Measurements from ENCODE around the gene LGR6. TPM values are rescaled to one million over a fixed set of nuclear protein-coding genes. Genes with fewer than 3 reads are reported as not detected.
A peak's percentile ranks its signal among the peaks of the same experiment; 100 is the strongest.

LGR6 gene
- total RNA-seq, 1 experiment from 2014 or later, result not detected

DNA sequence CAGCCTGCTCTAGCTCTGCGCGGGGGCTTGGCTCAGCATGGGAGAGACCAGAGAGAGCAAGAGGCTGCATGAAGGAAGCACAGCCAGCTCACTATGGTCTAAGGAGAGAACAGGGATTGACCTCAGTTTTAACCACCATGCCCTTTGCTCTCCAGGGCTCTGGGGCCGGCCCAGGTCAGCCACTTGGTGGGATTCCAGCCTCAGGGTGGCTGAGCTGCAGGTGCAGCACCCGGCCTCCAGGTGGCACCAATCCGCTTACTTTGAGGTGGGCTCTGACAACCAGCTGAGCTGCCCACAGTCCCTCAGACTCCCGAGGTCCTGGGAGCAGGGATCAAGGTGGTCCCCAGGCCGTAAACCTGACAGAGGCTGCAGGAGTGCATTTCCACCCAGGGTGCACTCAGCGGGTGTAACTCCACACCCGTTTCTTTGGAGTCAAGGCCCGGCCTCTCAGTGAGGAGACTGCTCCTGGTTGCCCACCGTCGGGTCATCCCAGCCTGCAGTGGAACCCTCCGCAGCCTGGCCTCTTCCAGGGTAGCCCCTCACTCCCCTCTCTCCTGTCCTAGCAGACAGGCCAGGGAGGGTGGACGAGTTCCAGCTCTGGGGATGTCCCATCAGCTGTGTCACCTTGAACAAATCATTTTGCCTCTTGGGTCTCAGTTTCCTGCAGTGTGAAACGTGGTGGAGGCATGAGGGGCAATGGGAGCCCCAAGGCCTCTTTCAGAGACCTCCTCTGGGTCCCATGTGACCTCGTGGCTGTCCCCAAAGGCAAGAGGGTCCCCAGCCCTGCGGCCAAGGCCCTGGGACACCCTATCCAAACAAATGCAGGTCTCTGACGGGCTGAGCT lies 607 bp upstream of the LGR6 start:
- DNase-seq (ENCODE audit: low spot score), result peak; percentile 43
- in situ Hi-C loops (cut with HindIII; ENCODE audit: low sequenced_read_pairs), result no loop called here

DNA sequence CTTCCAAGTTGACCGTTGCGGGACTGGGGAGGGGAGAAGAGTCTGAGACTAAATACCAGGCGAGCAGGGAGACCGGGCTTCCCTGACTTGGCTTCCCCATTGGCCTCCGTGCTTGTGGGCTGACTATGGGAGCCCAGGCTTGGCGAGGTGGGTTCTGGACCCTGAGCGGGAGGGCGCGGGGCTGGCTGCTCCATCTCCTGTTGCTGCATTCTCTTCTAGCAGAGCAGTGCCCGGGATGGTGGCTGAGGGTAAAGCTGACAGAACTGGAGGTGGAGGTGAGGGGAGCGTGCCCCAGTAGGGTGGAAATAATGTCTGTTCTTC lies 689 bp downstream of the LGR6 start:
- in situ Hi-C loops (cut with HindIII; ENCODE audit: low sequenced_read_pairs), result no loop called here
- no peak for DNase-seq (ENCODE audit: low spot score)

DNA sequence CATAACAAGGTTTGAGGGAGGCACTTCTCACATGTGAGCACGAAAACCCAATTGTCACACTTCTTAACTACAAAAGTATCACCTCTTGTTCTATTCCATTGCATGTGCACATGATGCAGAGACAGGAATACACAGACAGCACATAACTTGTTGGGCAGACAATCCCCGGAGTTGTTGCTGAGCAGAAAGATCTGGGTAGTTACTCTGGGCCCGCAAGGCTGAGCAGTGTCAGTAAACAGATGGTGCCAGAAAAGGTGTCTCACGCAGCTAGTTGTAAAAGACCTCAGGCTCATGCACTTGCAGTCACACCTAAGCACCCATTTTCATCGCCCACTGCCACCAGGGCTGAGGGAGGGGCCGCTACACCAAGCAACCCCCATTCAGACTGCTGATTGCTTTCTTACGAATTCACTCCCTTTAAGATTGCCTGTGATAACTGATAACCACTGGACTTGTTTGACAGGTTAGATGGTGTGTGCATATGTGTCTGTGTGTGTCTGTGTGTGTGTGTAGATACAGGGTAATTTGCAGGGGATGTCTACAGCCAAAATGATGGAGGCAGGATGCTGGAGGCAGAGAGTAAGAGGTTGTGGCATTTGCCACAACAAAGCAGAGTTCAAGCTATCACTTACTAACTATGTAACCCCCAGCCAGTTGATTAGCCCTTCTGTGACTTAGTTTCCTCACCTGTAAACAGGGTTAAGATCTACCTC lies 4.2 kb downstream of the LGR6 start:
- in situ Hi-C loops (cut with HindIII; ENCODE audit: low sequenced_read_pairs), result no loop called here
- no peak for DNase-seq (ENCODE audit: low spot score)

DNA sequence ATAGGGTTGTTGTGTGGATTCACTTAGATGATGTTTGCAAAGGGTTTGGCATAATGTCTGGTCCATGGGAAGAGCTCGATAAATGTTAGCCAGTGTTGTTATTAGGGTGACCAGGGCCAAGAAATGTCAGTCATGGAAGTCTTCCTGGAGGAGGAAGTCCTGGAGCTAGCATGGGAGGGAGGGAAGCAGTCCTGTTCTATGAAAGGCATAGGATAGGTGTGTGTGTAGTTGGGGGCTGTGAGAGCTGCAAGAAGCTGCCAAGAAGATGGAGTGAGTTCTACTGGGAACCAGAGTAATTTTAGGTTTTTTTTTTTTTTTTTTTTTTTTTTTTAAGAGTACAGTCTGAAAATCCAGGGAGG lies 4.7 kb downstream of the LGR6 start:
- in situ Hi-C loops (cut with HindIII; ENCODE audit: low sequenced_read_pairs), result no loop called here
- no peak for DNase-seq (ENCODE audit: low spot score)

DNA sequence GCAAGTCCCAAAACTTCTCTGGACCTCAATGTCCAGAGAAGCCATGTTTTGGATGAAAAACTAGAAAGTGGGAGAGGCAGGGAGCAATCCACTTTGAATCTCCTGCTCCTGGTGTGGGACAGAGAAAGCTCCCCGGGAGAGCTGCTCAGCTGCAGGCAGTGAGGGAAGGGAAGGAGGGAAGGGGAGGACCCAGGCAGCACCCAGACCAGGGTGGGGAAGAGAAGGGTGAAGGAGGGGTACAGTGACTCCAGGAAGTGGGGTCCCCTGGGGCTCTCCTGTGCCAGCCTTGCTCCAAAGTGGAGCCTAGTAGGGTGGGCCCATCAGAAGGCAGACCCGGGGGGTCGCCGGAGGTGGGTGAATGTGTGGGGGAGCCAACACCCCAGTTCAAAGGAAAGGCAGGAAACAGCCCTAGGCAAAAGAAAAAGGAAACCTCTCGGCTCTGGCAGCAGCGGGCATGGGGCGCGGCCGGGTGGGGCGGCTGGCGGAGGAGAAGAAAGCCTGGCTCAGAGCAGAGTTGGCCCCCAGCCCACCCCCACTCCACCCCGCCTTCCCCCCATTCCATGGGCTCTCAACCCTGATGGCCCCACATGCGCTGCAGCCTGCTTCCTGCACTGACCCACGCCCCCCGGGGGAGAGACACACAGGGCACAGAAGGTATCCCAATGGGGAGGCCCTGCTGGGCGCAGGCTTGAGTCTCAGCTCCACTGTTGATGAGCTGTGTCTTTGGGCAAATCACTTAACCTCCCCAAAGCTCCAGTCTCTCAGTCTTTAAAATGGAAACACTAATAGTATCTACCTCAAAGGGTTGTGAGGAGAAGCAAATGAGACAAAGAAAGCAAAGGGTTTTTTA lies 5.7 kb downstream of the LGR6 start:
- no peak for DNase-seq (ENCODE audit: low spot score)
- in situ Hi-C loops (cut with HindIII; ENCODE audit: low sequenced_read_pairs), result no loop called here

DNA sequence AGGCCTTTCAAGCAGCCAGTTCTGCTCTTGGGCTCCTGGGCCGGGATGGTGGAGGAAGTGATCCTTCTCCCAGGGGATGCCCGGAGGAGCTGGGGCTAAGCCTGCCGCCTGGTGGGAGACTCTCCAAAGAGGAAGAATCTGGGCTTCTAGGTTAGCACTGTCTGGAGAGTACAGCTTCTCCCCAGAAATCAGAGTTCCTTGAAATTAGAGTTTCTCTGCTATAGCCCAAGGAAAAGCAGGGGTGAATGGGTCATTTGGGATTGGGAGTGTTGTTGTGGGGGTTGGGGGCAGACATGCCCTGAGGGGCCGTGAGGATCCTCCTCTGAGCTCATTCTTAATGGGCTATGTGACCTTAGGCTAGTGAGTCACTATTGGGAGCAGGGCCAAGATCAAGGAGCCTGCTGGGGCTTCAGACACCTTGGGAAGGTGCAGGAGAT lies 6.5 kb downstream of the LGR6 start:
- DNase-seq (ENCODE audit: low spot score), result peak; percentile 16

DNA sequence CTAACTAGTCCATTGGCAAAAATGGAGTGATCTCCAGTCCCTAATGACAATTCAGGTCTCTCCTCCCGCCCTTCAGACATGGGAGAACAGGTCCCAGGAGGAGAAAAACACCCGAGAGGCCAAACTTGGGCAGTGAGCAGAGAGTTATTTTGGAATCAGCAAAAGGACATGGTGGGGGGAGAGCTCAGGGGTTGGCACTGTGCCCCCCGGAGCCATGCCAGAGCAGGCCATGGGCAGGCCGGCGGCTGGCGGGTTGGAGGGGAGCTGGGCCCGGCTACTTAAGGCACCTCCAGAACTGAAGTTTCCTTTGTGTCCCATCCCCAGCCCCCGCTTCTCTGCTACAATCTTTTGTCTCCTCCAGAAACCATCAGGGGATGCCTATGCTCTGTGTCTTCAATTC lies 7.1 kb downstream of the LGR6 start:
- in situ Hi-C loops (cut with HindIII; ENCODE audit: low sequenced_read_pairs), result no loop called here
- peak; percentile 46 for DNase-seq (ENCODE audit: low spot score)

More for the DNA sequence above, 6.5 kb downstream of the LGR6 start:
- in situ Hi-C loops (cut with HindIII; ENCODE audit: low sequenced_read_pairs), result no loop called here

DNA sequence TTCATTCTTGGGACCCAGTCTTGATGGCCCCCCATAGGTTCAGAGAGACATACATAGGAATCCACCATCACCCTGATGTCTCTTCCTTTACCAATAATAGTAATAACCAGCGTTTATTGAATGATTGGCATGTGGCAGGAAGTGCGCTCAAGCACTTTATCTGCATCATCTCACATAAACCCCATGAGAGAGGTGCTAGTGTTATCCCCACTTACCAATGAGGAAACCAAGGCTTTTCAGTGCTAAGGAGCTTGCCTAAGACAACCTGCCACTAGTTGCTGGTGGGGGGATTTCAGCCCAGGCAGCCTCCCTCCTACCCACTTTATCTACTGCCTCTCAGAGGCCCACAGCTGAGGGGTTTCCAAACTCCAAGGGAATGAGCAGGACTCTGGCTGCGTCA lies 7.7 kb downstream of the LGR6 start:
- in situ Hi-C loops (cut with HindIII; ENCODE audit: low sequenced_read_pairs), result no loop called here
- no peak for DNase-seq (ENCODE audit: low spot score)

DNA sequence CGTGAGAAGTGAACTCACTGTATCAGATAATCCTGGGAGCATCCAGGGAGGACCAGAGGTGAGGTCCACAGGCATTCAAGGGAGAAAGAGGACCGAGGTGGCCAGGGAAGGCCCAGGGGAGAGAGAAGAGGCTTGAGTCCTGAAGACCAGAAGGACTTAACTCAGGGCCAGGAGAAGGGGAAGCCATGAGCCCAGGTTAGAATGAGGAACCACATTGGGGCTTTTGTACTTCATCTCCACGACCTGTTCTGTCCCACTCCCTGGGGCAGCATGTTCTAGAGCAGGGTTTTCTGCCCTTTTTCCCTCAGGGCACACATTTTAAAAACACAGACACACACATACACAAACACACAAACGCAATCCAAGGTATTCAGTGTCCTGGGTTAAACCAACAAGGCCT lies 8.4 kb downstream of the LGR6 start:
- in situ Hi-C loops (cut with HindIII; ENCODE audit: low sequenced_read_pairs), result no loop called here
- no peak for DNase-seq (ENCODE audit: low spot score)

DNA sequence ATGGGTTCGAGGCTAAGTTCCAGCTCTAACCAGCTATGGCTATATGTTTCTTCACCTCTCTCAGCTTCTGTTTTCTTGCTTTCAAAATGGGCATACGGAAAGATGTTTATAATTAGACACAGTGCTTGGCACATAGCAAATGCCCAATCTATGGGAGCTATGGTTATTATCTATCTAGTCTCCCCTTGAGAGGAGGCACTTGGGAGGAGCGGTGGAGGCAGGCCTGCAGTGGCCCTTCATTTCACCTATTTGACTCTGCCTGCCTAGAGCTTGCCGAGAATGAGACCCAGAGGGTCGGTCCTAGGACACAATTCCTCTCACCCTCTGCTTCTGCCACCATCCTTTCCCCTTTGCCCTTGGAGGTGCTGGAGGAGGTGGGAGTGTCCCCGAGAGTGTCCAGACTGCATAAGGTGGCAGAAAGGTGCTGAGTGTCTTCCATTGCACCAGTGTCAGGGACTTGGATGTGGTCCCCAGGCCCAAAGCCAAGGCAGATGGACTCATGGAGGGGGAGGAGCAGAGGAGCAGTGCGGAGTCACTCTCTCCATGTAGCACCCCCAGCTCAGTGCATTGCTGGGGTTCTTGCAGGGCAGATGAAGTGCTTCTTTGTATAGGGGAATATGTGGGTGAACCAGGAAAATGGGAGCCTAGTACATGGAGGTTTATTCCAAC lies 9.0 kb downstream of the LGR6 start:
- DNase-seq (ENCODE audit: low spot score), result peak; percentile 91
- in situ Hi-C loops (cut with HindIII; ENCODE audit: low sequenced_read_pairs), result no loop called here

DNA sequence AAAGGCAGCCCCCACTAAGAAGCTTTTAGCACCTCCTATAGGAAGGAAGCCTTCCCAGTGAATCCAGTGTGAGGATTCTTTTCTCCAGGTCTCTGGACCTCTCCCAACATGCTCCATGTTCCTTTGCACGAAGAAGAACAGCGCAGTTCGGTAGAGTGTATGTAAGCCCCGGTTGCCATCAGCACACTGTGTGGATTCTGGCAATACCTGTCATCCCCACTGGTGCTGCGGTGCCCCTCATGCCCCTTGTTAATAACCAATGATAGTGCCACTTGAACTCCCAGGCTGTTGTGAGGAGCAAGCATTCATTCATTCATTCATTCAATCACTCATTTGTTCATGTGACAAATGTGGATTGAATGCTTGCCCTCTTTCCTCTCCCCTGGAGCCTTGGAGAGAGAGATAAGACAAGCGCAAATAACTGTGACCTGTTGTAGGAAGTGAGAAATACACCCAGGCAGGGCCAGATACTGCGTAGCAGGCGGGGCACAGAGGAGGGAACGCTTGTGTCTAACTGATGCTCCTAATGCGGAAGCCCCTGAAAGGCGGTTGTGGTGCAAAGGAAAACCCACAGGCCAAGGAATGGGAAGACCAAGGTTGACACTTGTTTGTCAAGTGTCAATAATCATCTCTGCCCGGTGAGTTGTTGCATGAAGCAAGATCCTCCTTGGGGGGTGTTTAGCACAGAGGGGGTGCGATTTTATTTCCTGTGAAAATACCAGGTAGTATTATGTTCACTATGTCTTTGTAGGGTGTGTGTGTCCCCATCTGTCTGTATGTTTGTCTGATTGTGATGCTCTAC lies 9.8 kb downstream of the LGR6 start:
- in situ Hi-C loops (cut with HindIII; ENCODE audit: low sequenced_read_pairs), result no loop called here
- DNase-seq (ENCODE audit: low spot score), result no peak

DNA sequence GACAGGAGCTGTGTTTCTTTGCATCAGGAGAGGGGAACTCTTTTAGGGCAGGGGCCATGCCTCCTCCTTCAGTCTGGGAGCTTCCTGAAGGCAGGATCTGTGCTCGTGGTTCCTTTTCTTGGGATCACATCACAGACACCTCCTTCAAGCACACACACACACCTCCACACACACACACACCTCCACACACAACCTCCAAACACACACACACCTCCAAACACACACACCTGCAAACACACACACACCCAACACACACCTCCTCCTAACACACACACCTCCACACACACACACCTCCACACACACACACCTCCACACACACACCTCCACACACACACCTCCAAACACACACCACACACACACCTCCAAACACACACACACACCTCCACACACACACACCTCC lies 10.5 kb downstream of the LGR6 start:
- in situ Hi-C loops (cut with HindIII; ENCODE audit: low sequenced_read_pairs), result no loop called here
- no peak for DNase-seq (ENCODE audit: low spot score)

DNA sequence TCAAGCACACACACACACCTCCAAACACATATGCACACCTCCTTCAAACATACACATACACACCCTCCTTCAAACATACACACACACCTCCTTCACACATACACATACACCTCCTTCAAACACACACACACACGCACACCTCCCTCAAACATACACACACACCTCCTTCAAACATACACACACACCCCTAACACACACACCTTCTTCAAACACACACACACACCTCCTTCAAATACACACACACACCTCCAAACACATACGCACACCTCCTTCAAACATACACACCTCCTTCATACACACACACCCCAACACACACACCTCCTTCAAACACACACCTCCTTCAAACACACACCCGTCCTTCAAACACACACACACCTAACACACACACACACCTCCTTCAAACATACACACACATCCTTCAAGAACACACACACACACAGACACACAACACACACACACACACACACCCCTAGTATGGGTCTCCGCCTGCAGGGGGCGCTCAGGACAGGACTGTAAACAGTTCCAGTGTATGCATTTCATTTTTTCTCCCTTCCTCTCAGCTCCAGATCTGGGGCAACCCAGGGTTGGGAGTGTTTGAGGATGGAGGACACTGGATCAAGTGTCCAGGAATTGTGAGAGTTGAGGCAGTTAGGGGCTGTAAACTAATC lies 12.1 kb downstream of the LGR6 start:
- DNase-seq (ENCODE audit: low spot score), result no peak
- in situ Hi-C loops (cut with HindIII; ENCODE audit: low sequenced_read_pairs), result no loop called here

DNA sequence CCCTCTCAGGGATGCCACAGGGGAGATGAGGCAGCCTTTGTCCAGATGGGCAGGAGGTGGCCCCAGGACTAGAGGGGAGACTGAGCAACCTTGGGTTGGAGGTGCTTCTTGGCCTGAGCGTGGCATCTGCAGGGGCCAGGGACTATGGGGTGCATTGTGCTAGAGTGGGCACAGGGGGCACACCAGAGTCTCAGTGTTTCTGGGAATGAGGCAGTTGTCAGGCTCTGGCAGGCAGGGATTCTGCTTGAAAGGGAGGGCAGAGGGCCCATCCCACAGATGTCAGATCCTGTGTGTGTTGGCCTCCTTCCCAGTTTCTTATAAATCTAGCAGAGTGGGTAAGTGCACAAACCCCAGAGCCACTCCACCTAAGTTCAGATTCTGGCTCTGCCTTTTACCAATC lies 13.7 kb downstream of the LGR6 start:
- in situ Hi-C loops (cut with HindIII; ENCODE audit: low sequenced_read_pairs), result no loop called here
- no peak for DNase-seq (ENCODE audit: low spot score)

DNA sequence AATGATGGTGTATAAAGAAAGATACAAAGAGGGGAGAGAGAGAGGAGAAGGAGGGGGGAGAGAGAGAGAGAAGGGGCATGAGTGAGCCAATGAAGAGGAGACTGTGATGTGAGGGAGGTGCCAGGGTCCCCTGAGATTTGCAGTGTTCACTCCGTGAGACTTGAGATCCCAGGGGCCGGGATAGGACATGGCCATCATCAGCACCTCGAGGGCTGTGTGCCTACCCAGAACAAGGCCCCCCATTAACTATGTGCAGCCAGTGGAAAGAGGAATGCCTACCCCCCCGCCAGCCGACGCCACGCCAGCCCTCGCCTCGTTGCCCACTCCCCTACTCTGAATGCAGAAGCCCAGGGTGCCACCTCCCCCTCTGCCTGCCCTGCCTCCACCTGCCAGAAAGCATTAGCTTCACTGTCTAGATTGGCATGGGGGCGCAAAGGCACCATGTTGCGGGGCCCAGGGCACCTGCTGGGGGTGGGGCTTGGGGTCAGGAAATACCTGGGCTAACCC lies 14.8 kb downstream of the LGR6 start:
- no peak for DNase-seq (ENCODE audit: low spot score)
- in situ Hi-C loops (cut with HindIII; ENCODE audit: low sequenced_read_pairs), result no loop called here

DNA sequence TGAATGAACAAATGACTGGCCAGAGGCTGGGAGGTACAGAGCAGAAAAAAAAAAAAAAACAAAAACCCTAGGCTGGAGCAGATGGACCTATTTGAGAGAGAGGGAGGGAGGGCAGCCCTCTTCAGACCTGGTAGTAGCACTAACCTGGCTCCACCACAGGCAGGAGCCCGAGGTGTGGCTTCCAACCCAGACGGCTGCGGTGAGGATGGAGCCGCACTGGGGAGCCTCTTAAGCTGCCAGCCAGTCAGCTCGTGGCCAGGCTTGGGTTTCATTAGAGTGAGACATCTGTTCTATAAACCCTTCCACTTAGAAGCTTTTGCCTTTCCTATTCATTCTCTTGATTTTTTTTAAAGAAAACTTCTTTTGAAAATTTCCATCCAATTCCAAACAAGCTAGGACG lies 16.8 kb downstream of the LGR6 start:
- peak; percentile 81 for DNase-seq (ENCODE audit: low spot score)
- in situ Hi-C loops (cut with HindIII; ENCODE audit: low sequenced_read_pairs), result no loop called here

DNA sequence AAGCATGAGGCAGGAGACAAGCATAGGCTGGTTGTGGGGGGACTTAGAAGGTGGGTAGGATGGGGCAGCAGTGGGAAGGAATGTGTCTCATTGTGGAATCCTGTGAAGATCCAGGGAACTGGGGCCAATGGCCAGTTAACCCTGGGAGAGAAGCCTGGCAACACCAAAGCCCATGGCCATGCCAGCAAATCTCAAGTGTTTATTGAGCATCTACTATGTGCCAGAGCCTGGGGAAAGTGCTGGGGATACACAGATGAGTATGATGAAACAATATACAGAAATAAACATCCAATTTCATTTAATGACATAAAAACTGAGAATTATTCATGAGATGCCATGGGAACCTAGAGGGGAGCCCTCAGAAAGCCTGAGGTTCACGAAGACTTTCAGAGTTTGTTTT lies 17.4 kb downstream of the LGR6 start:
- DNase-seq (ENCODE audit: low spot score), result no peak
- in situ Hi-C loops (cut with HindIII; ENCODE audit: low sequenced_read_pairs), result no loop called here

DNA sequence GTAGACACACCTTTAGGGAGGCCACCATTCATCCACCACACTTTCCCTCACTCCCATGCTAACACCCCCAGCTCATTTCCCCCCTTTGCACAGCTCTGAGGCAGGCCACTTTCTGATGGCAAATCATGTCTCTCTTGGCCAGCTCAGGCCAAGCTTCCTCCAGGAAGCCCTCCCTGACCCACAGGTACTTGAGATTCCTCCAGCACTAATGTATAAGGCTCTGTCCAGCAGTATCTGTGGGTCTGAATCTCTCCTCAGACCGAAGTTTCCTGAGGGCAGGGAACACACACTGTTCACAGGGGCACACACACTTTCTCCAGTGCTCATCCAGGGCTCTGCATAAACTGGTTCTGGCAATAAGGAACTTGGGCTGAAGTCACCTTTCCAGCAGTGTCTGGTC lies 19.2 kb downstream of the LGR6 start:
- no peak for DNase-seq (ENCODE audit: low spot score)
- in situ Hi-C loops (cut with HindIII; ENCODE audit: low sequenced_read_pairs), result no loop called here

Measured in G401 (cell line).